ENCODE results near the gene KREMEN1.

DNA sequence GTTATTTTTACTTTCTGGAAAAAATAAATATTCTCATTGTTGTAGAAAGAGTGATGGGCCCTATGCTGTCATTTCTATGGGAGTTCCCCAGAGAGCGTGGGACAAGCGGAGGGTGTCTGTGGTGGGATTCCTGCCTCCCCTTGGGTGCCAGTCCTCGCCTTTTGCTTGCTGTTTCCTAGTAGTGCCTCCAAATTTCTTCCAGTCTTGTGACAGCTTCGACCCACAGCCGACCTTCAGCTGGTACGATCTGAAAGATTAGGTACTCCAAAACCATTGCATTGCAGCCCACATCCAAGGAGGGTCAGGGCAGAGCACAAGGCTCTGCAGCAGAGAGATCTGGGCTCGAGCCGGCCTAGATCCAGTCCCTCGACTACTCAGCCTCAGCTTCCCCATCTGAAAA lies 73.9 kb downstream of the KREMEN1 start:
- TF ChIP-seq, protein P1, sequence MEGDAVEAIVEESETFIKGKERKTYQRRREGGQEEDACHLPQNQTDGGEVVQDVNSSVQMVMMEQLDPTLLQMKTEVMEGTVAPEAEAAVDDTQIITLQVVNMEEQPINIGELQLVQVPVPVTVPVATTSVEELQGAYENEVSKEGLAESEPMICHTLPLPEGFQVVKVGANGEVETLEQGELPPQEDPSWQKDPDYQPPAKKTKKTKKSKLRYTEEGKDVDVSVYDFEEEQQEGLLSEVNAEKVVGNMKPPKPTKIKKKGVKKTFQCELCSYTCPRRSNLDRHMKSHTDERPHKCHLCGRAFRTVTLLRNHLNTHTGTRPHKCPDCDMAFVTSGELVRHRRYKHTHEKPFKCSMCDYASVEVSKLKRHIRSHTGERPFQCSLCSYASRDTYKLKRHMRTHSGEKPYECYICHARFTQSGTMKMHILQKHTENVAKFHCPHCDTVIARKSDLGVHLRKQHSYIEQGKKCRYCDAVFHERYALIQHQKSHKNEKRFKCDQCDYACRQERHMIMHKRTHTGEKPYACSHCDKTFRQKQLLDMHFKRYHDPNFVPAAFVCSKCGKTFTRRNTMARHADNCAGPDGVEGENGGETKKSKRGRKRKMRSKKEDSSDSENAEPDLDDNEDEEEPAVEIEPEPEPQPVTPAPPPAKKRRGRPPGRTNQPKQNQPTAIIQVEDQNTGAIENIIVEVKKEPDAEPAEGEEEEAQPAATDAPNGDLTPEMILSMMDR (conservative IDR thresholded peaks at IDR 0.05; ENCODE audit: low read depth, low read length): no peak
- no peak for TF ChIP-seq EZH2 (IDR thresholded peaks at IDR 0.05; ENCODE audit: low read length, unreplicated experiment)
- no peak for TF ChIP-seq EZH2phosphoT487 (IDR thresholded peaks at IDR 0.05; ENCODE audit: borderline replicate concordance, low read length)

All from PC-3 (cell line).